T-helper 1 cell treated with Interleukin-12 subunit alpha and Interleukin-12 subunit beta and Interleukin-4 antibody, amounts not matched to agents 30 ng/mL and 1 ng/mL, for 36 hours (primary cell): Measurements from ENCODE around the gene ASPDH. TPM values are rescaled to one million over a fixed set of nuclear protein-coding genes. Genes with fewer than 3 reads are reported as not detected.
"Not testable (repeated sequence)": the region's sequence is repeated elsewhere in the genome, so short reads cannot be mapped to it uniquely, and the experiment has no call there.

Experiments
- intact Hi-C: fragments of 100-400 bp; cut with micrococcal nuclease; formaldehyde crosslinking; loops from one replicate; pipeline ENCODE4 v1.15.1; 2024
- total RNA-seq: library from RNA; stranded (reverse); gene quantifications from 2 replicates; pipeline ENCODE4 v1.2.3, GENCODE V29; 2022

Gene ASPDH
- total RNA-seq, 1 donor from 2014 or later, result not detected

DNA sequence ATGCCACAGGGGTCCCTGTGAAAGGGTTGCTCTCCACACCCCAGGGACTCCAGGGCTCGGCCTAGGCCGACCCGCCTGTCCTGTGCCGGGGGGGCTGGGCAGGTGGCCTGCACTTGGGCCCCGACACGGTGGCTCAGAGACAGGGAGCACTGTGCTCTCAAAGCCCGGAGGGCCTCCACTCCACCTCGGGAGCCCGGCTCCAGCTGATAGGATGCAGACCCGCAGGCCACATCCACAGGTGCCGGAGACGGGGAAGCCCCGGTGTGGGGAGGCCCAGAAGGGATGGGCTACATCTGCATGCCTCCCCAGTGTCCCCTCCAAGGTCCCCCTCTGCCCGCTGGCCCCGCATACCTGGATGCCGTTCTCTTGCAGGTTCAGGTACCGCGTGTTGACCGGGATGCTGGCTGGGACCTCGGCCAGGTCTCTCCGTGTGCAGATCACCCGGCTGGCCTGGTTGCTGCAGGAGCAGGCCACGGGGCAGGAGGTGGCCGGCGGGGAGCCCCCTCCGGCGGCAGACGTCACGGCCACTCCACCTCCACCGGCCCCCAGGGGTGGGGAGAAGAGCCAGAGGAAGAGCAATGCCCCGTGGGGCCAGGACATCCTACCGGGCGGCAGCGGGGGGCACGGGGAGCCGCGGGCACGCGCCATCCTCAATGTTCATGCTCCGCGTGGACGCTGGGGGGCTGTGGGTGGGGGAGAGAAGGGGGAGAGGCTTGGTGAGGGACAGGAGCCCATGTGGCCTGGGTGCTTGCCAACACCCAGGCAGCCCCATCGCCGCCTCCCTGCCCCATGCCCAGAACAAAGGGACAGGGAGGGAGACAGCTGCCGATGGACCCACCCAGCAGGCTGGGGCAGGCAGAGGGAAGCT, 34.7 kb upstream of the ASPDH start:
- intact Hi-C loops, result no loop called here

DNA sequence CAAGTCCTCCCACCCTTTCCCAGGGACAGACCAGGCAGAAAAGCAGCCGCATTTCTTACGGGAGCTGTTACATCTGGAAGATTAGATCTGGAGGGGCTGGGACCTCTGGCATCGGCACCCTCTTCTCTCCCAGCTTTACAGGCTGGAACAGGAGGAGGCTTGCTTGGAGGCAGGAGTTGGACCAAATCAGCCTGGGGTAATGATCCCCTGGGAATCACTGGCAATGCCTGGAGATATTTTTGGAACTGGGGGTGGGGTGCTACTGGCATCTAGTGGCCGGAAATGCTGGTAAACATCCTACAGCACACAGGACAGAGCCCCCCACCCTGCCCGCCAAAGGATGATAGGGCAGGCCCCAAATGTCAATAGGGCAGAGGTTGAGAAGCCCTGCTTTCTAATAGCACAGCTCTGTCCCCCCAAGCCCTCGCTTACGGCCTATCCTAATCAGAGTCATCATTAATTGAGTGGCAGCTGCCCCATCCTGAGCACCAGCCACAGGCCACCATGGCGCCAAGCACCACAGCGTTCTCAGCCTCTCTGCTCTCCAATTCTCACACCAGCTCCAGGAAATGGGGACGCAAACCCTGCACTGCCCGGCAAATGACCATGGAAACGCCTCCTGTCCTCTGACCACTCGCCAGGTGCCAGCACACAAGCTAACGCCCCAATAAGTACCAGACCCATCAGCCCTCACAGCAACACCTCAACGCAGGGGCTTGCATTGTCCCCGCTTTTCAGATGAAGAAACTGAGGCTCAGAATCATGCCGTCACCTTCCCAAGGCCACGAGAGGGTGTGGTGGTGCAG, 33.9 kb upstream of the ASPDH start:
- intact Hi-C loops, result no loop called here

DNA sequence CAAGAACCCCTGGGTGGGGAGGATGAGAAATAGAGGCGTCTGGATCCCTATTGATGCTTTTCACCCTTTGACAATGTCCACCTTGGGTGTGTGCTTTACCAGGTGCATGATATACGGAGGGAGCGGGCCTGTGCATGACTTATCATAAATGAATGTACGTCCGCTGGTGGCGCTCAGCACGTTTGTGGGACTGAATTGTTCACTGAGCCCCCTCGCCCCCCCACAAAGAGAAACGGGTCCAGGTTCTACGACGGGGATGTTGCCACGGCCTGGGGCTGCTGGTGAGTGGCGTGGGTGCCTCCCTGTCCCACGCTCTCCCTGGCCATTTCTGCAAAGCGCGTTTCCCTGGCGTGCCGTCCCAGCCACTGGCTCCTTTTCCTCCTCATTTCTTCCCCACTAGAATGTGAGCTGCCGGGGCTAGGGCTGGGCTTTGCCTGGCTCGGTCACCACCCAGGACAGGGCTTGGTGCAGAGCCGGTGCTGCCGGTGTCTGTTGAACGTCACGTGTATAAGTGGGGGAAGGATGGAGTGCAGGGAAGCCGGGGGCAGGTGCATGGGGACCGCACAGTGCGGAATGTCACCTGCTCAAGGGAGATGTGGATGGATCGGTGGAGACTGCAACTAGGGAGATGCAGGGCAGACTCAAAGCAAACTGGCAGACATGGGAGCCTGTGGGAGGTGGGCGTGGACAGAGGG, 33.0 kb upstream of the ASPDH start:
- intact Hi-C loops, result no loop called here

DNA sequence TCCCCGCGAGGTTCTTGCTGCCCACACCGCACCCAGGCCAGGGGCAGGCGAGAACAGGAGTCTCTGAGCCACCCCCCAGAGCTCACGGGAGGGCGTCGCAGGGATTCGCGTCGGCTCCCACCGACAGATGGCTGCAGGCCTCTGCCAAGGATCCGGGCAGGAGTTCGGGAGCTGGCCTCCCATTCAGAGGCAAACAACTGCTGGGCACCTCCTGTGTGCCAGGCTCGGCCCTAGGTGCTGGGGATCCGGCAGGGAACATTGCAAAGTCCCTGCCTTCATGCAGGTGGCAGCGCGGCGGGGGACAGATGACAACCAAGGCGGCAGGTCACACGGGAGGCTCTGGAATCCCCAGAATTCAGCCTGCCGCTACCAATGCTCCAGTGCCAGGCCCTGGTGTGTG, 29.2 kb upstream of the ASPDH start:
- intact Hi-C loops, result no loop called here

DNA sequence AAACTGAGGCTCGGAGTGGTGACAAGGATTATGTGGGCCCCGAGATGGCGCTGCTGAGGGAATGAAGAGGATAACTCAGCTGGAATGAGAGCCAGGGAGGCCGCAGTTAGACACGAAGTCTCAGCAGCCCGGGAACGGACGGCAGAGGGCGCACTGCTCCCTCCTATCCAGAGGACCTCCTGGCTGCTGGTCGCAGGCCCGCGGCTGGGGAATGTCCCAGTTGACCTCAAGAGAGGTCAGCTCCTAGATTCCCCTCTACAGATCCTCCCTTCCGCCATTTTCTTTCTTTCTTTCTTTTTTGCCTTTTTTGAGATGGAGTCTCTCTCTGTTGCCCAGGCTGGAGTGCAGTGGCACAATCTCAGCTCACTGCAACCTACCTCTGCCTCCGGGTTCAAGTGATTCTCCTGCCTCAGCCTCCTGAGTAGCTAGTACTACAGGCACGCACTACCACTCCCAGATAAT, 24.1 kb upstream of the ASPDH start:
- intact Hi-C loops, result loop anchor here (1.0 kb wide), 3 partner anchors 19 to 385 kb away; no protein-coding TSS in a partner anchor

DNA sequence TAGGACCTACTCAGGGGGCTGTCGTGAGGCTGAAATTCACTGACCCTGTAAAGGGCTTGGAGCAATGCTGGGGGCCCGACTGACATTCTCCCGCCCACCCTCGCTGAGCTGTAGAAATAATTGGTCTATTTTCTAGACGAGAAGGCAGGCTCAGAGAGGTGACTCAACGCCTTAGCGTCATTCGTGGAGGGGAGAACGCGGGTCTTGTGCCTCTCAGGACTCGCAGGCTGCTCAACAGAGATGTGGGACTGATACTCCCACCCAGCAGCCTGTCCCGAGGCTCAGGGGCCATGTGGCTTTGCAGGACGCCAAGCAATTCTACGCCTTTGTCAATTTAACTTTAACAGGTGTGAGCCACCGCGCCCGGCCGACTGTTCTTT, 23.6 kb upstream of the ASPDH start:
- intact Hi-C loops, result loop anchor here (1.0 kb wide), 3 partner anchors 19 to 385 kb away; no protein-coding TSS in a partner anchor

DNA sequence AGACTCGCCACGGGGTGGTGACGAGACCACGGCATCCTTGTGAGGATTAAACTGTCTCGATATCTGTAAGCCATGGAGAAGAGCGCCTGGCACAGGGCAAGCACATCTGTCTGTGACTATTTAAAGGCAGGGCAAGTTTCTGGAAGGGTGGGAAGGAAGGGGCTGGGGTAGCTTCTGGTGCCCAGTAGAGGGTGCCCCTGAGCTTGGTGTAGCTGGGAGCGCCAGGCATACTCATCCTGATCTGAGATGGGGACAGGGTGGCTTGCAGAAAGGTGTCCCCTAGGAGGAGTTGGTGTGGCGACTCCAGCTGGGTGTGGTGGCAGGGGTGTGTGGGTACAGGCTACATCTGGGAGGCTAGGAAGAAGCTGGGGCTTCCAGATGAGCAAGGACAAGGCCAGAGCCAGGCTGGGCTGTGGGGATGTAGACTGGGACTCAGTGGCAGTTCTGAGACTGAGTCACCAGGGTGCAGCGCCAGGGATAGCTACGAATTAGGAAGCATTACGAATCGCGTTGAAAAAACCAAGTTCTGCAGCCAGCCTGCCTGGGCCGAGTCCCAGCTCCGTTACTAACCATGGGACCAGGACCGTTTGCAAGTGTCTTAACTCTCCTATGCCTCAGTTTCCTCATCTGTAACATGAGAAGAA, 23.1 kb upstream of the ASPDH start:
- intact Hi-C loops, result loop anchor here (1.0 kb wide), 3 partner anchors 20 to 386 kb away; no protein-coding TSS in a partner anchor

DNA sequence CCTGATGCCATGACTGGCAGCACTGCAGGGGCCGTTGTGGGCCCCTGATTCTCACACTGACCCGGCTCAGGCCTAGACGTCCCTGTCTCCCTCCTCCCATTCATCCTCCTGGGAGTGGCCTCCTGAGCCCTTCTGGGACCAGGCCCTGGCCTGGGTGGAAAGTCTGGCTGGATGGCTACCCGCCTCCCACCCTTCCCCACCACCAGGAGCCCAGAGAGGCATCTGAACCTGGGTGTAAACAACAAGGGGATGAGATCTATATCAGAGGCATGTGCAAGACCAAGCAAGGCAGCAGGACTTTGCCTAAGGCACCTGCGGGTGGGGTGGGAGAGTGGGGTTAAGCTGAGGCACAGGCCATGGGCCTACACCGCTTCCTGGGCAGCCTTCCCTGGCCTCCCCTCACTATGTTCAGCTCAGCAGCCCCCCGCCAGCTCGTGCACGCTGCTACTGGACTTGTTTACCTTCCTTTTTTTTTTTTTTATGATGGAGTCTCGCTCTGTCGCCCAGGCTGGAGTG, 22.0 kb upstream of the ASPDH start:
- intact Hi-C loops, result no loop called here

DNA sequence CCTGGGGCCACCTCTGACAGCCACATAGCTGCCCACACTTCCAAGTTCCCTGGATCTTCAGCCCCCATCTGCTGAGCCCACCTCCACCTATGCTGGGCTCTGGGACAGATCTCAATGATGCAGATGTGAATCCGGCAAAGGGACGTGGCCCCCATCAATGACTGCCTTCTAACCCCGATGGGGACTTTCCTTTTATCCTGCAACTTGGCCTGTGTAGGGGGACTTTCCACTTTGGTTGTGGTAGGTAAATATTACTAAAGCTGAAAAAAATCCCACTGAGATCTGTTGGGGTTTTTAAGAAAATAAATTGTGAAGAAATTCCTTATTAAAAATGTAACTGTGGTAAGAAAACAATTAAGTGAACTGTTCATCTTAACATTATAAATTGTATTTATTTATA, 20.8 kb upstream of the ASPDH start:
- intact Hi-C loops, result no loop called here

DNA sequence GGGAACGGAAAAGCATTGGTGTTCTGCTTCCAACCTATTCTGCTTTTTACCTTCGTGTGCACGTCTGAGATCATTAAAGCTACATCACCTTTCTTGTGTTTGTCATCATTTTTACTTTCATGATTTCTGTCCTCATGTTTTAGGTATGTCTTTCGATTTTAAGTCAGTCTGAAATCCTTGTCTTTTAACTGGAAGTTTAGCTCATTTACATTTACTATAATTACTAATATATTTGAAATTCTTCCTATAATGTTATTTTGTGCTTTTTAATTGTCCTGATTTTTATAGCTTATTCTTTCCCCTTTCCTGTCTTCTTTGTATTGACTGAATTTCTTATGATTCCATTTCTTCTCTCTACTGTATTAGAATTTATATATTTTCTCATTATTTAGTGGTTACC, 19.2 kb upstream of the ASPDH start:
- intact Hi-C loops, result no loop called here

DNA sequence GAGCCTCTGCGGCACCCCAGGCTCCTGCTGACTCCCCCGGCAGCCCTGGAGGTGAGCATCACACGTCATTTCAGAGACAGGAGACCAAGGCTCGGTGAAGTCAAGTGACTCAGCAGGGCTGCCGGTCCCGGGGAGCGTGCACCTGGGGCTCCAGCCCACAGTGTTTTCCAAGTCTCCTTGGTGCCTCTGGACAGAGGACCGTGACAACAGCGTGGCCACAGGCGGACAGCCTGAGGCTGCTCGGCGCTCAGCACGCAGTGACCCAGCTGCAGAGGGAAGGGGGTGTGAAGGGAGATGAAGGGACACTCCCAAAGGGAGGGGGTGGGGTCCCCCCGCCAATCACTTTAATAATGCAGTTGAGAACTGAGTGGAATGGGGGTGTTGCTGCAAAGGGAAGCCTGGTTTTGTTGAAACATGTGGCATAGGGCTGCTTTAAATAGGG, 17.5 kb upstream of the ASPDH start:
- intact Hi-C loops, result no loop called here

DNA sequence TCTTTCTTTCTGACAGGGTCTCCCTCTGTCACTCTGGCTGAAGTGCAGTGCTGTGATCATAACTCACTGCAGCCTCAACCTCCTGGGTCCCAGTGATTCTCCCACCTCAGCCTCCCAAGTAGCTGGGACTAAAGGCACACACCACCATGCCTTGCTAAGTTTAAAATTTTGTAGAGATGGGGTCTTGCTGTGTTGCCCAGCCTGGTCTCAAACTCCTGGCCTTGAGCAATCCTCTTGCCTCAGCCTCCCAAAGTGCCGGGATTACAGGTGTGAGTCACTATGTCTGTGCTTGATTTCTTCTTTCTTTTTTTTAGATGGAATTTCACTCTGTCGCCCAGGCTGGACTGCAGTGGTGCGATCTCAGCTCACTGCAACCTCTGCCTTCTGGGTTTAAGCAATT, 14.3 kb upstream of the ASPDH start:
- intact Hi-C loops, result not testable (repeated sequence)

DNA sequence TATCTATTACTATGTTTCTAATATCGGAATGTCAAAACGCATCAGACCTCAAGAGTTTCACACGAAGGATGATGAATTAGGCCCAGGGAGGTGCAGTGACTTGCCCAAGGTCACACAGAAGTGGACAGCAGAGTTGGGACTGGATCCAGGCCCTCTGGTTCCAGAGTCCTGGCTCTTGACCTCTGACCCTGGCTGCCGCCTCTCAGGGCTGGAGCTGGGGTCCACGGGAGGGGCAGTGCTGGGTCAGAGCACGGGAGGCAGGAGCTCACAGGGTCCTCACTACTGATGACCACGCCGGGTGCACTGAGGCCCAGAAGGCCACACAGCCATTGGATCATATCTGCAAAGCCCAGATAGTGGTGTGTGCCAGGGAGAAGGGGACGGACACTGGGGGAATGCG, 9.2 kb upstream of the ASPDH start:
- intact Hi-C loops, result no loop called here

DNA sequence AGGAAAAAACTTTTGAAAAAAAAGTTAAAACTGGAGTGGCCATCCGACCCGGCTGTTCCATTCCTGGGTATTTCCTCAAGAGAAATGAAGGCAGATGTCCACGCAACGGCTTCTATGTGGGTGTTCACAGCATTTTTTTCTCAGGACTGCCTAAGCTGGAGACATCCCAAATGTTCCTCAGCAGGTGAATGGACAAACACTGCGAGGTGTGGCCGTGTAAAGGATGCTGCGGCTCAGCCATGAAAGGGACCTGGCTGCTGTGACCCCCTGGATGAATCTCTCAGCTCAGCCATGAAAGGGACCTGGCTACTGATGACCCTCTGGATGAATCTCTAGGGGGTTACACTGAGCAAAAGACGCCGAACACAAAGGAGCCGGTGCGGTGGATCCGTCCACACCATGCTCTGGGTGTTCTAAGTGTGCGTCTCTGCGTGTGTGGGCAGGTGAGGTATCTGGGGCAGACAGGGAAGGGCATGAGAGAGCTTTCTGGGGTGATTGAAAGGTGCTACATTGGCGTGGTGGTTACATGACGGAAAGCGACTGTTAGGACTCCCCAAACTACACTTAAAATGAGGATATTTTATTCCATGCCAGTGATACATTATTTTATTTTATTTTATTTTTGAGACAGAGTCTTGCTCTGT, 7.2 kb upstream of the ASPDH start:
- intact Hi-C loops, result no loop called here

DNA sequence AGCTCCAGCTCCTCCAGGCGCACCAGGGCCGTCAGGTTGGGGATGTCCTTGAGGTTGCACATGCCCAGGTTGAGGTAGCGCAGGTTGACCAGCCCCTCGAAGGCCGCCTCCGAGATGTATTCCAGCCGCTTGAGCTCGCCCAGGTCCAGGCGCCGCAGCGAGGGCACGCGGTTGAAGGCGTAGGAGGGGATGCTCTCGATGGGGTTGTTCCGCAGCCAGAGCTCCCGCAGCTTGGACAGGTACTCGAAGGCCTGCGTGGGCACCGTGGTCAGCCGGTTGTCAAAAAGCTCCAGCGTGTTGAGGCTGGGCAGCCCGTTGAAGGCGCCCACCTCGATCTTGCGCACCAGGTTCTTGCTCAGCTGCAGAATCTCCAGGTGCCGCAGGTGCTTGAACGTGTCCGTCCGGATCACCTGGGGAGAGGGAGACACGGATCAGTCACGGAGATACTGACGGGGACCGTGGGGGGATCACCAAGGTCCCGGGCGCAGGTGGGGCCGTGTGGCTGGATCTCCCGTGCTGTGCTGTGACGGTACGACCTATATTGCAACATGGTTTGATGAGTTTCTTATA, 5.4 kb upstream of the ASPDH start:
- intact Hi-C loops, result no loop called here

DNA sequence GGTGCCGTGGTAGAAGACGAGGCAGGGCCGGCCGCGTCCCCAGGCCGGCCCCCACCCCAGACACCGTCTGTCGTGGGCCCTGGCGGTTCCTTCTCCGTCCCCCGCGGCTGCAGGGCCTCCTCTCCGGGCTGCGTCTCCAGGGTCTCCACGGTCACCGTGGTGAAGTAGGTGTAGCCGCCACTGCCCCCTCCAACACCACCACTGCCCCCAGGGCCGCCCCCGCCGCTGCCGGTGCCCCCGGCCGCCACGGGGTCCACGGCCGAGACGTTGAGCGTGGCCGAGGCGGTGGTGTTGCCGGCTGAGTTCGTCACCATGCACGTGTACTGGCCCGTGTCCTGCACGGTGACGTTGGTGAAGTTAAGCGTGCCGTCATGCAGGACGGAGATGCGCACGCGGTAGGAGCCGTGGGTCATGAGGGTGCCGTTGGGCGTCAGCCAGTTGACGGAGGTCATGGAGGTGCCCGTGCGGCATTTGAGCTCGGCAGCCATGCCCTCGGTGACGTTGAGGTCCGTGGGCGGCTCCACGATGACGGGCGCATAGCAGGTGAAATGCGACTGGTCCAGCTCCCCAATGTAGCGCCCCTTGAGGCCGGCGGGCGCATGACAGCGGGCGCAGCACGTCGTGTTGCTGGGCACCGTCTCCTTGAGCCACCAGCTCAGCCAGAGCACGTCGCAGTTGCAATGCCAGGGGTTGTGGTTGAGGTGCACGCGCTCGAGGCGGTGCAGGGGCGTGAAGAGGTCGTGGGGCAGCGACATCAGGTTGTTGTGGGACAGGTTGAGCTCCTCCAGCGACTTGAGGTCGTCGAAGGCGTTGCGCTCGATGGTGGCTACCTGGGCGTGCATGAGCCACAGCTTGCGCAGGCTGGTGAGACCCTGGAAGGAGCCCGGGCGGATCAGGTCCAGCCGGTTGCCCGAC, 4.6 kb upstream of the ASPDH start:
- intact Hi-C loops, result no loop called here

DNA sequence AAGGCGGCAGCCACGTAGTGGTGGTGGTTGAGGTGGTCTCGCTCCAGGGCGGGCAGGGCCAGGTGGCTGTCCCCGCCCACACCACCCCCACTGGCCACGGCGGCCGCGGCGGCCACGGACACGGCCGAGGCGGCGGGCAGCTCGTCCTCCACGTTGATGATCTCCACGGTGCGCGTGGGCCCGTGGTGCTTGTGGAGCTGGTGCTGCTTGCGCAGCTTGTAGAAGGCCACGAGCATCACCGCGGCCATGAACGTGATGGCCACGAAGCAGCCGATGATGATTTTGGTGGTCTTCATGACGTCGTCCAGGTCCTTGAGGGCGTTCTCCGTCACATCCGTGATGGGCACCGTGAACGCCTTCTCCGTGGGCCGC, 4.0 kb upstream of the ASPDH start:
- intact Hi-C loops, result no loop called here

DNA sequence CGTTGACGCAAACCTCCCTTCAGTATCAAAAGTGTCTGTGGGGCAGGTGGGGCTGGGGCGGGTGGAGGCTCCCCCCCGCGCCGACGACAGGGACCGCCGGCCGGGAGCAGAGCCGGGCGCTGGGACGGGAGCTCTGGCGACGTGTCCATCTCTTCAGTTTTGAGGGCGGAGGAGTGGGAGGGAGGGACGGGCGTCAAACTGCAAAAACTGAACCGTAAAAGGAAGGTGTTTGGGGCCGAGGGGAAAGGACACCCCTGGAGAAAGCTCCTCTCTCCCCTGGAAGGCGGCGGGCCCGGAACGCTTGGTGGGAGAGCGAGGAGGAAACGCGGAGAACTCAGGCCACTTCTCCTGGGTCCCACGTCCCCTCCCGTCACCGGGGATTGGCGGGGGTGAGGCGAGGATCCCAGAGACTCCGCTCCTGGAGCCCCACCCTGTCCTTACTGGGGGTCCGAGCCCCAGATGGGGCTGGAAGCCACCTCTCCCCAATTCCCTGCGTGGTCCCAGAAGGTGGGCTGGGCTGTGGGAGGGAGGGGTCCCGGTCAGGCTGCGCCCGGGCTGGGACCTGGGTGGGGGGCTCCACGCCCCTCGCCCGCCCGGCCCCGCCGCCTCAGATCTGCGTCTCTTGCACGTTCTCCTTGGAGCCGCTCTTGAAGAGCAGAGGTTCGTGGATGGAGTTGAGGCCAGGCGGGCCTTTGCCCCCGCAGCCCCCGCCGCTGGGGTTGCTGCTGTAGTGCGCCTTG, 3.4 kb upstream of the ASPDH start:
- intact Hi-C loops, result no loop called here
